Activated CD8-positive, alpha-beta memory T cell treated with anti-CD3 and anti-CD28 coated beads for 1 hour (primary cell): ENCODE measurements around the gene RPL28.

Experiments
- DNase-seq, 2 donors: peaks; one replicate each; pipeline ENCODE4 v3.0.0-alpha.2; 2020; ENCODE audit warnings: low read depth in 1 of 2; ENCODE audit errors: extremely low read depth in 1 of 2

The RPL28 gene

DNA sequence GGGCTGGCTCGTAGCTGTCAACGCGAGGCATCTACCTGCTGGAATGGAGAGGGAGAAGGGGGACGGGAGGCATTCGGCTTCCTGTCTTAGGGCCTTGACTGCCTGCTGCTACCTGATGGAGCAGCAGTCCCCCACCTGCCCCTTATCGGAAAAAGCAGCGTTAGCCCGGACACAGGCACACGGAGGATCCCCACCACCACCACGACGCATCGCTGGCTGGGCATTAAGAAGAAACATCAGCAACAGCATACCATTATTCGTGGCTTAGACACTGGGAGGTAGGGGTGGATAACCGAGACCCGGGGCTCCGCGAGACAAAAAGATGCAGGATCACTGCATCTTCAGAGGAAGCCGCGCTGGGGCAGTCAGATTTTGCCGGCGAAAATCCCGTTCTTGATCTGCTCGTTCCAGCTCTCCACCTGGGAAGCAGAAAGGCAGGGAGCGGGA lies 32.4 kb upstream of the RPL28 start:
- DNase-seq: no peak

DNA sequence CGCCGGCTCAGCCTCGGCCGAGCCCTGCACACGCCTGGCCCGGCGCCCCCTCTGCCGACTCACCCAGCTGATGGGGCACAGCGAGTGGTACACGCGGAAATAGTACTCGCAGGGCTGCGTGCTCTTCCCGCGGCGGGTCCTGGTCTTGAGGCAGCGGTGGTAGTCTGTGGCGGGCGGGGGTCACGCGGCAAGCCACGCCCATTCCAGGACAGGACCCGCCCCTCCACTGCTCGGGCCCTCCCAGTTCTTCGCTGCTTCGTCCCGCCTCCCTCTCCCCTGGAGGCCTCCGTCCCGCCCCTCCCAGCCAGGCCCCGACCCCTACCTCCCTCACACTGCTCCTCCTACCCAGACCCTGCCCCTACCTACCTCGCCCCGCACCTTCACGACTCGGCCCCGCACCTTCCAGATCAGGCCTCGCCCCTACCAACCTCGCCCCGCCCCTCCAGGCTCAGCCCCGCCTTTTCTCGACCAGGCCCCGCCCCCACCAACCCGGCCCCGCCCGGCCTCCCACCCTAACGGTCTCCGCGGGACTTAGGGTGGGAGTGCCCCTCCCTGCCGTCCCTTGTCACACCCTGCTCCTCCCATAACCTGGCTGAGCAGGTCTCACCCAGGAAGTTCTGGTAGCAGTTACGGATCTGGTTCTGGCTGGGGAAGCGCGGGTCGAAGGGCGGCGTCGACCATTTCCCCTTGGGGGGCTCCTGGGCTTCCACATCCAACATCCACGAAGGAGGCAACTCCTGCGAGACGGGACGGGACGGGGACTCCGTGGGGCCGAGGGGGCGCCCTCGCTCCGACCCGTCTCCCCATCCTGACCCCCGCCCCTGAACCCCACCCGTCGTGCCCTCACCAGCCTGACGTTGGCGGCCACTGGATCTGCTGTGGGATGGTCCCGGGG lies 31.7 kb upstream of the RPL28 start:
- DNase-seq: peak in 1 of 2 donors; percentile 49

DNA sequence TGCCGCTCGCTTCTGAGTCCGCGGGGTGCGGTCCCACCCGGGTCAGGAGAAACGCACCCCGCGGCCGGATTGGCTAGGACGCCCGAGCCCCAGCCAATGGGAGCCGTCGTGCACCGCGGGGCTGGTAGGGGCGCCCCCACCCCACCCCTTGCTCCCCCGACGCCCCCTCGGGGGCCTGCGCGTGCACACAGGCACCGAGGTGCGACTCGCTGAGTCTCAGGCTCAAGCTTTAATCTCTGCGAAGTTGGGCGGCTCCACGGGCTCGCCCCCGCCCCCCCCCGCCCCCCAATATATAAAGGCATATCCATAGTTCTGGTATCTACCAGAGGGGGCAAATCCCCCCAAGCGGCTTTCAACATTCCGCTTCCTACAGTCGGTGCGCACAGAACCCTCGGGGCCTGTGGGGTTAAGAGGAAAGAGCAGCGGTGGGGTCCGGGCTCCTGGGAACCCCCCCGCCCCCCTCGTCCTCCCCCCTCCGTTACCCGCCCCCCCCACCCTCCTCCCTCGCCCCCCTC lies 31.0 kb upstream of the RPL28 start, which contains the start of gene COX6B2:
COX6B2 (minus strand) TSS at position 22 of the 515 bp plus-strand sequence. CDS start 198 bp downstream, outside the sequence.
- DNase-seq: no peak

DNA sequence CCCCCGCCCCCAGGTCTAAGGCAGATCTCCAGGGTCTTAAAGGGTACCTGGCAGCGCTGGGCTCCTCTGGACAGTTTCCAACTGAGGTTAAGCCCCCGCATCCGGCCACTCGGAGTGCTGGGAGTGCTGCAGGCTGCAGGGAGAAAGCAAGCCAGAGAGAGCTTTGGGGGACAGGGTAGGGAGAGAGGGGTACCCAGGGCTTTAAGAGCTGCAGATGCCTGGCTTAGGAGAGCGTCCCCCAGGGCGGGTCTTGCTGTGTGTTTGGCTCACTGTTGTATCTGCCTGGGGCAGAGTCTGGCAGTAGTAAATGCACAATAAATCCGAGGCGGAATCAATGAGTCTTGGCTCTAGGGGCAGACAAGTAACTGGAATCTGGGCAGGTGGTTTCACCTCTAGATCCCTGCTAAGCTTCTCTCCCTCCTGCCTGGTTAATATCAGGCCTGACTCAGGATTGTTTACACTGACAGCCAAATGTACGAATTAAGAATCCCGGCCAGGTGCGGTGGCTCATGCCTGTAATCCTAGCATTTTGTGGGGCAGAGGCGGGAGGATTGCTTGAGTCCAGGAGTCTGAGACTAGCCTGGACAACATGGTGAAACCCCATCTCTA lies 30.4 kb upstream of the RPL28 start:
- no peak for DNase-seq

DNA sequence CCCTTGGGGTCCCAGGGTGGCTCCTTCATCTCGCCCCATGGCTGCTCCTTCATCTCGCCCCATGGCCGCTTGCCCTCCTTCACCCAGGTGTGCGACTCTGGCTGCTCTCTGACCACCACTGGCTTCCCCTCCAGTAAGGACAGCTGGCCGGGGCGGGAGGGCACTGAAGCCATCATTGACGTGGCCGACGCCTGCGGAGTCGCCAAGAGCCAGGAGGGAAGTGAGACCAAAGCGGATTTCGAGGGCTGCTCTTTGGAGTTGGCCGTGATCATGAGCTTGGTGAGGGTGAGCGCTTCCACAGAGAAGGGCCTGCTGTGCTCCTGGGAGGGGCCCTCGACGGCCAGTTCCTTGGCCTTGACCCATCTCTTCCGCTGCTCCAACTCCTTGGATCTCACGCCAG lies 27.2 kb upstream of the RPL28 start:
- DNase-seq: no peak

DNA sequence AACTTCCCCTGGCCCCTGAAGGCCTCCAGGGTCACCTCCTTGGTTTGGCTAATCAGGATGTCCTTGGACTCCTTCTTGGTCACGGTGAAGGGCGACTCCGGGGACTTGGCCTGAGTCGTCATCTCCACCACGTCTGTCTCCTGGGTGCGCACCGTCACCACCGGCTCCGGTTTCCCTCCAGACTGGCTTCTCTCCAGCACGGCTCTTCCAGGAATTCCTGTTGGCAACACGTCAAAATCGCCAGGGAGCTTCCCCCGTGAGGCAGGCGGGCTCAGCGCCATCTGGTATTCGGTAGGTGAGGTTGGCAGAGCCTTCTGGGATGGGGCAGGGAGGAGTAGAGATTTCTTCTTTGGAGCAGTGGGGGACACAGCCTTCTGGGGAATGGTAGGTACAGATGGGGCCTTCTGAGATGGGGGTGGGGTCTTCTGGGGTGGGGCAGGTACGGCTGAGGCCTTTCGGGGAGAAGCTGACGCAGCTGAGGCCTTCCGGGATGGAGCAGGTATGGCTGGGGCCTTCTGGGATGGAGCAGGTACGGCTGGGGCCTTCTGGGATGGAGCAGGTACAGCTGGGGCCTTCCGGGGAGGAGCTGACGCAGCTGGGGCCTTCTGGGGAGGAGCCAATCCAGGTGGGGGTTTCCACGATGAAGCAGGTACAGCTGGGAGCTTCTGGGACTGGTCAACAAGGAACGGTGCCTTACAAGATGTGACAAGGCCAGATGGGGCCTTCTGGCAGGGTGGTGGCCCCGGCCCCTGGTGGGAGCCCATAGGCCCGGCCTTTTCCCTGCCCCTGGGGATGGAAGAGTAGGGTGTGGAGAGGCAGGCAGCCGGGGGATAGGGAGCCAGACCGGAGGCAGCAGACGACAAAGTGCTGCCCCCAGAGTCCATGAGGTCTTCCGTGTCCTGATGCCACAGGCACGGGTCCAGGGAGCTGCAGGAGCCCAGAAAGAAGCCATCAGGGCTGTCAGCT lies 26.5 kb upstream of the RPL28 start:
- DNase-seq: no peak

DNA sequence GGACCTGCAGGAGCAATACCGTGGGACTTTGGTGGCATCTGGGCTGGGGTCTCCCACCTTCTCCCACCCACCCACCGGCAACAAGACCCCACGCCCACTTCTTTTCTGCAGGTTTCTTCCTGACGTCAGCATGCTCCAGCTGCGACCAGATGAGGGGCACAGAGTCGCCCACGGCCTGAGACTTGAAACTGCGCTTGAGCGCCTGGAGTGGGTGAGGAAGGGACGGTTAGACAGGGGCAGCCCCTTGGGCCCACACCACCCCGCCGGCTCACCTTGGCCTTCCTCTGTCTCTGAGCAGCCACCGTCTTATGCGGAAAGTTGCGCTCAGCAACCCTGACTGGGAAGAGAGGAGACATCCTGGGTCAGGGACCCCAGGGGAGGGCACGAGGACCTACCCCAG lies 24.8 kb upstream of the RPL28 start:
- DNase-seq: no peak

DNA sequence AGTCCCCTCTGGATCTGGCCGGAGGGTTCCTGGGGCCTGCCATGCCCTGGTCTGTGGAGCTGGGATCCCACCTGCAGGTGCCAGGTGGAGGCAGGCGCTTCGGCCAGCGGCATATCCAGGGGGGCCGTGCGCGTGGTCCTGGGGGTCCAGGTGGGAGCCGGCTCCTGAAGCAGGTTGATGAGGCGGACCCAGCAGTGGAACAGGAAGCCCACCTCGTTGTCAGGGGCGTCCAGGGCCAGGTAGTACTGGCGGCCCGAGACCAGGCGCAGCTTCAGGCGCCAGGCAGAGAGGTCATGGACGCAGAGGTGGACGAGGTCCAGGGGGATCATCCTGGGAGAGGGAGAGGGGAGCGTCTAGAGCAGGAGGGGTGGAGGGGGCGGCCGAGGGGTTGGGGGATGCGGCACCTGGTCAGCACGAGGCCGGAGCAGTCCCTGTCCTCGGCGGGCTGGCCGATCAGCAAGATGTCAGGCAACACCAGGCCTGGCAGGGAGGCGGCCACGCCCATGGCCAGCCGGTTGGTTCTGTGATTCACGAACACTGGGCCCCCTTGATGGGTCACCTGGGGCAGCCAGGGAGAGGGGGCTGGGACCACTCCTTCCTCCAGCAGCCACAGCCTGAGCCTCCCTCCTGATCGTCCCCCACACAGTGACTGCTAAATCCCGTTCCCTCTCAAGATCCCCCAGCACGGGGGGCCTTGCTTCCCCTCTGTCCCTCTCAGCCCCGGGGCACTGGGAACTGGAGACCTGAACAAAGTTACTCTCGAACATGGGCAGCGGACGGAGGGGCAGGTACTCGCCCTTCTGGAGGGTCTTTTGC lies 23.4 kb upstream of the RPL28 start:
- DNase-seq: no peak

DNA sequence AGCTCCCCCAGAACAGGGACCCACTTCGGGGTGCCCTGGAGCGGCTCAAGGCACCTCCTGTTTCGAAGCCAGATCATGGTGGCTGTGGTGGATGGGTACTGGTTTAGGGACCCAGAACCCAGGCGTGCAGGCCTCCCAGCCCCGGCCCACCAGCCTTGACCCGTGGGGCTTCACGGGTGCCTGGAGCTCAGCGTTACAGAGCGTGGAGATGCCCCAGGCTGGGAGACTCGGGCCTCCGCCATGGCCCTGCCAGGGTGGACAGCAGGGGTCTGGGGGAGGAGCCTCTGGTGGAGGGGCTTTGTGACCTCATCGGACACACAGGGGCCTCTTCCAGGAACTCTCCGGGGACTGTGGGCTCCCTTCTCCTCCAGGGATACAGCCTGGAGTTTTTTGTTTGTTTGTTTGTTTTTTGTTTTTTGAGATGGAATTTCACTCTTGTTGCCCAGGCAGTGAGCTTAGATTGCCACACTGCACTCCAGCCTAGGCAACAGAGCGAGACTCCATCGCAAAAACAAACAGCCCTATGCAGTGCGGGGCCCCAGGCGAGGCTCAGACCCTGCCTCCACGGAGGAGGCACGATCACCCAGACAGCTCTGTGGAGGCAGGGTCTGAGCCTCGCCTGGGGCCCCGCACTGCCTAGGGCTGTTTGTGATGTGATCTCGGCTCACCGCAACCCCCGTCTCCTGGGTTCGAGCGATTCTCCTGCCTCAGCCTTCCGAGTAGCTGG lies 22.6 kb upstream of the RPL28 start, which contains the start of gene GARIN5B:
GARIN5B (minus strand) TSS at position 271 of the 727 bp plus-strand sequence; CDS start at position 77, 194 bp downstream.
- DNase-seq: no peak

DNA sequence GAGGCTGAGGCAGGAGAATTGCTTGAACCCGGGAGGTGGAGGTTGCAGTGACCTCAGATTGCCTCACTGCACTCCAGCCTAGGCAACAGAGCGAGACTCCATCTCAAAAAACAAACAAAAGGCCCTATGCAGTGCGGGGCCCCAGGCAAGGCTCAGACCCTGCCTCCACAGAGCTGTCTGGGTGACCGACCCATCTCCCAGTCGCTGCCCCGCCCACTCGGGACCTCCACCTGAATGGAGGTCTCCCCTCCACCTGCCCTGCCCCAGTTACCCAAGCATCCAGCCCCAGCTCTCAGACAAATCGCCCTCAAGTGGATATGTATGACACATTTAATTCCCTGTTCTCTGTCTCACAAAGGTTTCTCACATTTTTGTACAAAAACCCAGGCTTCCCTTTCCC lies 20.5 kb upstream of the RPL28 start:
- DNase-seq: no peak

DNA sequence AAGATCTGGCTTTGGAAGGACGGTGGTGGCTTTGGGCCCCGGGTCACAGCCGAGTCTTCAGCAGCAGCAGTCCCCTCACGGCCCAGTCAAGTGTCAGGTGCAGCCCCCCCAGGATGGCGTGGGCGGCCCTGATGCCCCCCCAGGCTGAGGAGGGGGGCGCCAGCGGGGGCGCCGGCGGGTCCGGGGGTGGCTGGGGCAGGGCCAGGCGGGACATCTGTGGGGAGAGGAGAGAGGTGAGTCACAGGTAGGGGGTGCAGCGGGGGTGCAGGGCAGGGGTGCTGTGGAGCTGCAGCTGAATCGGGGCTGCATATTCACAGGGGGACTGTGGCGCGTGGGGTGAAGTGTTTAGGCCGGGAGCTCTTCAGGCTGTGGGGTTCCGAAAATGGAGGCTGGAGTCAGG lies 19.8 kb upstream of the RPL28 start:
- no peak for DNase-seq

DNA sequence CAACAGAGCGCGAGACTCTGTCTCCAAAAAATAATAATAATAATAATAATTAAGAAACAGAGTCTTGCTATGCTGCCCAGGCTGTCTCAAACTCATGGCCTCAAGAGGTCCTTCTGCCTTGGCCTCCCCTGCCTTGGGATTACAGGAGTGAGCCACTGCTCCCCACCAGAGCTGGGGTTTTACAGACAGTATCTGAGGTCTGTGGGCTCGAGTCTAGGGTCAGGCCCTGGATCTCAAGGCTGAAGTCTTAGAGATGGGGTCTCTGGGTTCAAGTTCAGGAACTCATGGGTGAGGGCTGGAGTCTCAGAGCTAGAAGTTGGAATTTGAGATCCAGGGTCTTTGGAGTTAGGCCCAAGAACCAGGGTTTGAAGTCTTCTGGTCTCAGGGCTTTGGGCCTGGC lies 18.9 kb upstream of the RPL28 start:
- no peak for DNase-seq

DNA sequence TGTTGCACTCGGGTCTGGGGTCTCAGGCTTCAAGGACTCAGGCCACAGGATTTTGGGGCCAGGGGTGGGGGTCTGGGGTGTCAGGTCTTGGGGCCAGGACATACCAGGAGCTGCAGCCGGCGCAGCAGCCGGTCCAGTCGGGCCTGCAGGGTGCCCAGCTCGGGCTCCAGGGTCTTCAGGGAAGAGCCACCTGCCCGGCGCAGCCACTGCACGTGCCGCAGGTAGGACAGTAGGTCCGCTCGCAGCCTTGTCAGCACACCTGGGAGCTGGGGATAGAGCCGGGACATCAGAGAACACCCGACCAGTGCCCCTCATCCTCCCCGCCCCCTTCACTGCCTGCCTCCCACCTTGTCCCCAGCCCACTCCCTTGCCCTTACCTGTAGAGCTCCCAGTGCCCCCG lies 17.6 kb upstream of the RPL28 start:
- DNase-seq: no peak

DNA sequence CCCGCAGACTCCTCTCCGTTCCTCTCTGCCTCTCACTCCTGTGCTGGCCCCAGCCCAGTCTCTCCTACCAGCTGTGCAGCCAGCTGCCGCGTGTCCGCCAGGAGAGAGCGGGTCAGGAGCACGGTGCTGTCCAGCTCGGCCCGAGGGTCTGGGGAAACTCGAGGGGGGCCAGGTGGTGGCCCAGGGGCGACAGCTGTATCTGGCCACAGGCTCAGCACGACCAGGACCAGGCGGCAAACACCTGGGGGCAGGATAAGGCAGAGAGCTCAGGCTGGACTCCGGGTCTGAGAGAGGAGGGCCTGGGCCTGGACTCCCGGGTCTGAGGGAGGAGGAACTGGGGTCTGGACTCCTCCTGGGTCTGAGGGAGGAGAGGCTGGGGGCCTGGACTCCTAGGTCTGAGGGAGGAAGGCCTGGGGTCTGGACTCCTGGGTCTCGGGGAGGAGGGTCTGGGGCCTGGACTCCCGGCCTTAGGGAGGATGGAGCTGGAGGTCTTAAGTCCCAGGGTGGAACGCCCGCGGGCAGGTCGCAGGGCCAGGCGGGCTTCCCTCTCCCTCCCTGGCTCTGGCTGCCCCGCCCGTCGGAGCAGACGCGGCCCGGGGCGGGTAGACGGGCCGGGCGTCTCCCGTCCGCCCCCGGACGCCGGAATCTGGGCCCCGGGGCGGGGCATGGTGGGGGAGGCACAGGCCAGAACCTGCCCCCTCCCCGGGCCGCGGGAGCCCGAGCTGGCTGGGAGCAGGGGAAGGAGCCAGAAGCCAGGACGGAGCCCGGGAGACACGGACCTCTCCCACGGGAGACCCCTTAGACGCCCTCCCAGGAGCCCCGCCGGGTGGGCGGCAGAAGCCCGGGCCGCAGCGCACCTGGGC lies 16.8 kb upstream of the RPL28 start:
- no peak for DNase-seq

DNA sequence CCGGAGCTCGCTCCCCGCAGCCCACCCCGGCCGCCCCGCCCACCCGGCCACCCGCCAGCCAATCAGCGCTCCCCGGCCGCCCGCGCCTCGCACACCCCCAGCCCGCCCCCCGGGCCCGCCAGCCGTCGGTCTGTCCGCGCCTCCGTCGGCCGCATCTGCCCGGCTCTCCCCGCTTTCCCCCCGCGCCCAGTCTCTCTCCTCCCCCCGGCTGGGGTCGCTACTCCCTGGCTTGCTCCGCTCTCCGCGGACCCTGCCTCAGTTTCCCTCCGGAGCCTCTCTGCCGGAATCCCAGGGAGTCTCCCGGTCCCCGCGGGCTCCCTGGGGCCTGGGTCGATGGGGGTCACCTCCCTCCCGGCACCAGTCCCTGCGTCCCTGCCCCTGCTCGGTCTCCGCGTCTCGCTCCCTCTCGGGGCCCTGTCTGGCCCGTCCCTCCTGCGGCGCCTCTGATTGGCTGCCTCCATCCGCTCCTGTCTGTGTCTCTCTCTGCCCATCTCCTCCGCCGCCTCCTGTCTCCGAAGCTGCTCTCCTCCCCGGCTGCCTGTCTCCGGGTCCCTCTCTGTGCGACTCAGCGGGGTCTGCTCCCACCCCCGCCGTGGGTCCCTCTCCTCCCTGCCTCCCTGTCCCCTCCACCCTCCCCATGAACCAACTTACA lies 16.0 kb upstream of the RPL28 start:
- no peak for DNase-seq

DNA sequence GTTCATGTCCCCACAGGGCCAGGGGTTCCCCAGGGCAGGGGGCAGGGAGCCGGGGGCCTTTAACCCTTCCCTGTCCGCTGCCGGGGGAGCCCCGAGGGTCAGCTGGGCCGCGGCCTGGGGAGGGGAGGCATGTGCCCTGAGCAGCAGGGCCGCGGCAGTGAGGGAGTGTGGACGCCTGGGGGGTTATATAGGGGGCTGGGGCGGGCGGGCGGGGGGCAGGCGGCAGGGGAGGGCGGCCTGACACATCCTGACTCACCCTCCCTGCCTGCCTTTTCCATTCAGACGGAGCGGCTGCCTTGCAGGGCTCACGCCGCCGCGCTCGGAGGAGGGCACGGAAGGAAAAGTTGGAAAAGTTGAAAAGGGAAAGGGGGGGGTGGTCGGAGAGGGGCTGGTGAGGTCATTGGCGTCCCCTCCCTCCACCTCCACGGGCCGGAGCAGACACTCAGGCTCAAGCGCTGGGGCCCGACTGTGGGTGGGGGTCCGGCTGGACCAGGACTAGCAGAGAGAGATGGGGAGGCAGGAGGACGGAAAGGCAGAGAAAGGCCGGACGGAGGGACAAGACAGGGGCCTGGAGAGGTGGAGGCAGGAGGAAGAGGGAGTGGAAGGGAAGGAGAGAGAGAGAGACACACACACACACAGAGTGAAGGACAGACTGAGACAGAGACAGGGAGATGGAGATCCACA lies 15.3 kb upstream of the RPL28 start, which contains the start of gene IL11:
IL11 (minus strand) TSS at position 159 of the 684 bp plus-strand sequence; CDS start at position 6, 153 bp downstream.
- no peak for DNase-seq
